ENCODE results near the gene MPHOSPH9. TPM values are rescaled to one million over a fixed set of nuclear protein-coding genes. Genes with fewer than 3 reads are reported as not detected.

MPHOSPH9 gene
- total and polyA plus RNA-seq, 2 donors (not counting 1 experiment from before 2014, with no cell fraction given) = 11.8 to 45.1 TPM

- intact Hi-C loops (cut with micrococcal nuclease) = no loop called here
- H3K27me3 Mint-ChIP-seq = no peaks in the 10 kb centered on the region
- H3K27me3 ChIP-seq (replicated peaks in 1 of 4; ENCODE audit: control extremely low read depth in 1 of 4, control insufficient read depth in 3 of 4, insufficient read depth in 4 of 4, low read length in 3 of 4) = no peaks in the 10 kb centered on the region
- peaks cover 0 to 8% (median 0%) of the 10 kb centered on the region in 3 donors for H3K9me3 ChIP-seq (ENCODE audit: control extremely low read depth in 1 of 3, control insufficient read depth in 2 of 3, insufficient read depth in 1 of 3, low read length in 2 of 3)
- H3K36me3 ChIP-seq (replicated peaks in 1 of 2; ENCODE audit: control extremely low read depth in 1 of 2, control insufficient read depth in 1 of 2, extremely low read depth in 1 of 2, insufficient read depth in 2 of 2, low read length in 1 of 2) = no peaks in the 10 kb centered on the region
- H3K27ac ChIP-seq (ENCODE audit: low read length in 2 of 2) = peak overlapping the region in 1 of 2 donors; percentile 10
- H4K20me1 ChIP-seq (ENCODE audit: control insufficient read depth, insufficient read depth, low read length, poor library complexity, severe bottlenecking) = no peaks in the 10 kb centered on the region
- ChIA-PET POLR2A (interaction anchor here (0.6 to 0.7 kb wide), 2 partner anchors 10 to 368 kb away, joined by 3 read pairs; no protein-coding TSS in a partner anchor), CTCF (interaction anchor here (0.8 kb wide), 1 partner anchor 127 kb away, joined by 3 read pairs; no protein-coding TSS in a partner anchor)
- TF ChIP-seq EZH2 (IDR thresholded peaks at IDR 0.05; ENCODE audit: borderline replicate concordance, insufficient read depth, low read depth, low read length, poor library complexity, severe bottlenecking) = no peak
- TF ChIP-seq CTCF (IDR thresholded peaks at IDR 0.05) = no peak
- no peaks in the 10 kb centered on the region for H3K9me3 Mint-ChIP-seq (ENCODE audit: insufficient read depth)
- DNase-seq (no peak), ATAC-seq (ENCODE audit: low read depth) (no peak)
- no peak overlapping the region for H3K27ac Mint-ChIP-seq
- H3K4me1 Mint-ChIP-seq = peaks cover 46% of the 10 kb centered on the region
- no peak overlapping the region for H3K4me2 ChIP-seq (replicated peaks; ENCODE audit: low read depth, low read length, poor library complexity, severe bottlenecking)
- H3K4me3 Mint-ChIP-seq = peak overlapping the region; percentile 74
- peaks cover 23 to 46% of the 10 kb centered on the region in 2 donors for H3K4me1 ChIP-seq (ENCODE audit: control insufficient read depth in 2 of 2, insufficient read depth in 2 of 2, low read length in 2 of 2)
- peaks cover 37% of the 10 kb centered on the region for H3K79me2 ChIP-seq (ENCODE audit: control insufficient read depth, insufficient read depth, low read length)
- H3K4me3 ChIP-seq (ENCODE audit: control extremely low read depth in 1 of 5, extremely low read depth in 1 of 5, insufficient read depth in 1 of 5, low read depth in 2 of 5, low read length in 4 of 5) = no peak overlapping the region
- no peak overlapping the region for H3K9ac ChIP-seq (ENCODE audit: low read length)
- no CpG with 5 or more reads among the region's 3 CpGs for WGBS (ENCODE audit: insufficient coverage)
- no peak overlapping the region for H2AFZ ChIP-seq (ENCODE audit: insufficient read depth, low read depth, low read length, poor library complexity, severe bottlenecking)
These were observed 99.9 kb downstream of the MPHOSPH9 start for GRCh38 chr12:123132951-123133619.

GRCh38 chr12:123131879-123132402 lies 101.0 kb downstream of the MPHOSPH9 start:
- peaks cover 26 to 55% of the 10 kb centered on the region in 2 donors for H3K4me1 ChIP-seq (ENCODE audit: control insufficient read depth in 2 of 2, insufficient read depth in 2 of 2, low read length in 2 of 2)
- peak overlapping the region; percentile 56 to 74 for H3K27ac ChIP-seq (ENCODE audit: low read length in 2 of 2)
- peak overlapping the region; percentile 74 for H3K4me3 Mint-ChIP-seq
- 6% methylated on average over 12 of the region's 12 CpGs for WGBS (ENCODE audit: insufficient coverage)
- H3K9me3 Mint-ChIP-seq (ENCODE audit: insufficient read depth) = no peaks in the 10 kb centered on the region
- peaks cover 50% of the 10 kb centered on the region for H3K4me1 Mint-ChIP-seq
- H3K27me3 Mint-ChIP-seq = no peaks in the 10 kb centered on the region
- H3K4me3 ChIP-seq (ENCODE audit: control extremely low read depth in 1 of 5, extremely low read depth in 1 of 5, insufficient read depth in 1 of 5, low read depth in 2 of 5, low read length in 4 of 5) = peak overlapping the region in 1 of 5 experiments; percentile 12
- peak overlapping the region; percentile 60 for H3K4me2 ChIP-seq (replicated peaks; ENCODE audit: low read depth, low read length, poor library complexity, severe bottlenecking)
- peaks cover 36% of the 10 kb centered on the region for H3K79me2 ChIP-seq (ENCODE audit: control insufficient read depth, insufficient read depth, low read length)
- H3K9ac ChIP-seq (ENCODE audit: low read length) = peak overlapping the region; percentile 19
- H3K27ac Mint-ChIP-seq = peak overlapping the region; percentile 78
- H3K9me3 ChIP-seq (ENCODE audit: control extremely low read depth in 1 of 3, control insufficient read depth in 2 of 3, insufficient read depth in 1 of 3, low read length in 2 of 3) = peaks cover 0 to 8% (median 0%) of the 10 kb centered on the region in 3 donors
- ChIA-PET CTCF (interaction anchor here (0.7 to 0.9 kb wide), 3 partner anchors 11 to 126 kb away, joined by 3 read pairs; no protein-coding TSS in a partner anchor), POLR2A (no interaction called here)
- no peak for TF ChIP-seq EZH2 (IDR thresholded peaks at IDR 0.05; ENCODE audit: borderline replicate concordance, insufficient read depth, low read depth, low read length, poor library complexity, severe bottlenecking)
- no peak for TF ChIP-seq CTCF (IDR thresholded peaks at IDR 0.05)
- no peaks in the 10 kb centered on the region for H3K27me3 ChIP-seq (replicated peaks in 1 of 4; ENCODE audit: control extremely low read depth in 1 of 4, control insufficient read depth in 3 of 4, insufficient read depth in 4 of 4, low read length in 3 of 4)
- no peaks in the 10 kb centered on the region for H4K20me1 ChIP-seq (ENCODE audit: control insufficient read depth, insufficient read depth, low read length, poor library complexity, severe bottlenecking)
- peak; percentile 73 for DNase-seq
- intact Hi-C loops (cut with micrococcal nuclease) = no loop called here
- peak overlapping the region; percentile 69 for H2AFZ ChIP-seq (ENCODE audit: insufficient read depth, low read depth, low read length, poor library complexity, severe bottlenecking)
- no peaks in the 10 kb centered on the region for H3K36me3 ChIP-seq (replicated peaks in 1 of 2; ENCODE audit: control extremely low read depth in 1 of 2, control insufficient read depth in 1 of 2, extremely low read depth in 1 of 2, insufficient read depth in 2 of 2, low read length in 1 of 2)
- ATAC-seq (ENCODE audit: low read depth) = peak; percentile 83
